GM19193 (cell line): ENCODE results near the gene MGAT4A.

Experiments
- POLR2A ChIP-seq: IDR thresholded peaks from 4 replicates; pipeline ENCODE4 v1.6.1; 2011; ENCODE audit not compliant: insufficient read depth, insufficient read length; ENCODE audit errors: extremely low read depth

MGAT4A gene

DNA sequence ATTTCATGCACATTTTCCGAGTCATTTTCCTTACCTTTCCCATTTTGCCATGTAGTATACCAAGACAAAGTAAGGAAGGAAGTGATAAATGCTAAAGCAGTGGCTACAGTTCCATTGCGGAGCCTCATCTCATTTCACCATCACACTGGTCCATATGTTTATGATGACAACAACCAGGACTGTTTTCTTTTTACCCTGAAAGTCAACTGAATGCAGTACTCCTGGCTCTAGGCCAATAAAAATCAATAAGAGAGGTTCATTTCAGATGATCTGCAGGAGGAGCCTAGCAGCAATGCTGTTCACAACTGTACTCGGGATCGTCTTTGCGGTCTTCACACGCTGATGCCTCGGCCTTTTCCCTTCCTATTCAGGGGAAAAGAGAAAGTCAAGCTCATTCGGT, 4.7 kb downstream of the MGAT4A start:
- no peak for TF ChIP-seq POLR2A

DNA sequence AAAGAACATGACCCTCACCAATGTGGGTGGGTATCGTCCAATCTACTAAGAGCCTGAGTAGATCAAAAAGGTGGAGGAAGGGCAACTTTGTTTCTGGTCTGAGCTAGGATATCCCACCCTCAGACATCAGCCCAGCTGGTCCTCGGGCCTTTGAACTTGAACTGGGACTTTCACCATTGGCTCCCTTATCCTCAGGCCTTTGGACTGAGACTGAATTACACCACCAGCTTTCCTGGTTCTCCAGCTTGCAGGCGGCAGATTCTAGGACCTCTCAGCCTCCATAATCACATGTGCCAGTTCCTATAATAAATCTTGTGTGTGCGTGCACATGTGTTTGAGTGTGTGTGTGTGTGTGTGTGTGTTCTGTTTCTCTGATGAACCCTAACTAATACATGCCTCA, 10.6 kb downstream of the MGAT4A start:
- TF ChIP-seq POLR2A = no peak

DNA sequence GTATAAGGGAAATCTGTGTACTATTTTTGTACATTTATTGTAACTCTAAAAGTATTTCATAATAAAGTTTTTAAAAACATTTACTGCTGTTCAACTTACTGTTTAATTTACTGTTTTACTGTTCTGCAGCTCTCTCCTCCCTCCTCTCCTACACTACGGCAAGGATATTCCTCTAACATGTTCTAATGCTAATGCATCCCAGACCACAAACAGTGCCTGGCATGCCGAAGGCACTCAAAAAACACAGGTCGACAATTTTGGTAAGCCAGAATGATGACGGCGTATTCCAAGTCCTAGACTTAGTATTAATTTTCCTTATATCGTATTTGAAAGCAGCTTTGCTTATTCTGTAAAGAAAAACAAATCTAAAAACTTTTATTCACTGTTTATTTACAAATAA, 13.3 kb downstream of the MGAT4A start:
- TF ChIP-seq POLR2A = no peak

DNA sequence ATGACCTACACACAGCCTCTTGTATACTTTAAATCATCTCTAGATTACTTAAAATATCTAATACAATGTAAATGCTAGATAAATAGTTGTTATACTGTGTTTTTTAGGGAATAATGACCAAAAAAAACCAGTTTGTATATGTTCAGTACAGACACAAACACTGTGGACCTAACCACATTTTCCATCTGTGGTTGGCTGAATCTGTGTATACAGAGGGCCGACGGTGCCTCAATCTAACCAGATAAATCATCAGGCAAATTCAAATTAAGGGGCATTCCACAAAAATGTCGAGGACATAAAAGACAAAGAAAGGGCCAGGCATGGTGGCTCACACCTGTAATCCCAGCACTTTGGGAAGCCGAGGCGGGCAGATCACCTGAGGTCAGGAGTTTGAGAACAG, 14.1 kb downstream of the MGAT4A start:
- no peak for TF ChIP-seq POLR2A

DNA sequence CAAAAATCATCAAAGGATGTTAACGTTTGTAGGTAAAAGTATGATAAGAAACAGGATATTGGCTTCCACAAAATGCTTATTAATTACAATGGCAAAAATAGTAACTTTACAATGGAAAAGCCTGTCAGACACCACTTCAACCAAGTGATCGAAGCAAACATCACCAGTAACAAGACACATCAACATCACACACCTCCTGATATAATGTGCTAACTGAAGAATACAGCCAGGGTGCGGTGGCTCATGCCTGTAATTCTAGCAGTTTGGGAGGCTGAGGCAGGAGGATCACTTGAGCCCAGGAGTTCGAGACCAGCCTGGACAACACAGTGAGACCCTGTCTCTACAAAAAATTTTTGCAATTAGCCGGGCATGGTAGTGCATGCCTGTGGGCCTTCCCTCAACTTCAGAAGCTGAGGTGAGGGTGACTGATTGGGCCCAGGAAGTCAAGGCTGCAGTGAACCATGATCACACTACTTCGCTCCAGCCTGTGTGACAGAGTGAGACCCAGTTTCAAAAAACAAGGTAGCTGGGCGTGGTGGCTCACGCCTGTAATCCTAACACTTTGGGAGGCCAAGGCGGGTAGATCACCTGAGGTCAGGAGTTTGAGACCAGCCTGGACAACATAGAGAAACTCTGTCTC, 15.0 kb downstream of the MGAT4A start:
- no peak for TF ChIP-seq POLR2A

DNA sequence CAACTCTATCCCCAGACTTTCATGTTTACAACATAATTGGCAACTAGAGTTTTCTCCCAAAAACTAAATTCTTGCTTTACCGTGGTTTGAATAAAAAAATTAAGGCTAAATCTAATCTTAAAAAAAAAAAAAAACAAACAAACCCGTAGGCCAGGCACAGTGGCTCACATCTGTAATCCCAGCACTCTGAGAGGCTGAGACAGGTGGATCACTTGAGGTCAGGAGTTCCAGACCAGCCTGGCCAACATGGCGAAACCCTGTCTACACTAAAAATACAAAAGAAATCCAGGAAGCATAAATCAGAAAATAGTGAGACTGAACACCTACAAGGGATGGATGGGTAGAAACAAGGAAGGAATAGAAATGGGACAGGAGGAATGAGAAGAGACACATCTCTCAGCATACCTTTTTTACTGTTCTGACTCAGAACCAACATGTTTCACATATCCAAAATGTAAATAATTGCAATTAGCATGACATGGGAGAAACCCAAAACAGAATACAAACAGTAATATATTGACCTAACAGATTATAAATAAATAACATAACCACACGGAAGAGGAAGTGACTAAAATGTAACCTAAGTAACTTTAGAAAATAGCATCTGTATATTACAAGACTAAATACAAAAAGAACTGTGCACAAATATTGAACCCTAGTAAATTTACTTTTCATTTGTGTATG, 17.5 kb downstream of the MGAT4A start:
- no peak for TF ChIP-seq POLR2A

DNA sequence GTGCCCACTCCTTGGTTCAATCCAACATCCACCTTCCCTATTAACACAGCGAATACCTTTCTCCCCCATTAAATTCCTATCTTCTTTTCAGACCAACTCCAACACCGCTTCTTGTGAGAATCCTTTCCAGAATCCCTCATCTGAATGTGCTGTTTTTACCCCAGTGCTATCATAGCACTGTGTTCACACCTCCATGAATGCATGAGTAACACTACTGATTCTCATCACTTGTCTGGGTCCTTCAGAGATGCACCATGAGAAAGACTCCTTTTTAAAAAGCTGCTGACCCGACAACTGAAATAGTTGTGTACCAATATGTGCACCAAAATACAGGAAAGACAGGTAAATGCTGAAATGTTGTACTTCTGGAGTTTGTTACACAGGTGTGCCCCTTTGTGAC, 18.8 kb downstream of the MGAT4A start:
- TF ChIP-seq POLR2A = no peak

DNA sequence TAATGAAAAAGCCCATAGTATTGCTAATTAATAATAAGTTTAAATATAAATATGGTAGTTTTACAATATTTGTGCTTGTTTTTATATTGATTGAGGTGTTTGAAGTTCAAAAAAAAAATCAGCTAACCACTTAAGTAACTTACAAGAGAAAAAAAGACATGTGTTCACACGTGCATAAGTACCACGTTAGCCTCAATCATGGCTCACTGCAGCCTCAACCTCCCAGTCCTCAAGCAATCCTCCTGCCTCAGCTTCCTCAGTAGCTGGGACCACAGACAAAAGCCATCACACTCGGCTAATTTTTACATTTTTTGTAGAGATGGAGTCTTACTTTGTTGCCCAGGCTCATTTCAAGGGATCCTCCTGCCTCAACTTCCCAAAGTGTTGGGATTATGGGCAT, 19.4 kb downstream of the MGAT4A start:
- no peak for TF ChIP-seq POLR2A

DNA sequence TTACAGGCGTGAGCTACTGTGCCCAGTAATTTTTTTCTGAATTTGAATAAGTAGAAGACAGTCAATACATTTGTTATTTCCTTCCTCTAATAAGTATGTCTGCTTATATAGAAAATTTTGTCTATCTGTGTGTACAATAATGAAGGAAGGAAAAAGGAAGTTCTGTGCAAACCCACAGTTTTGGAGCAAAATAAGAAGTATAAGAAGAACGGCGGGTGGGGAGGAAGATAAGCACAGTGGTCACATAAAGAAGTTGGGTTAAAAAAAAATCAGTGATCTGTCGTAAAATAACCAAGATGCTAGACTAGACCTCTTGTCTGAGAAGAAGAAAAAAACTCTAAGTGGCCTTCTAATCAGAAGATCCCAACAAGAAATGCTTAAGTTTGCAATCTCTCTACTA, 20.2 kb downstream of the MGAT4A start:
- no peak for TF ChIP-seq POLR2A

DNA sequence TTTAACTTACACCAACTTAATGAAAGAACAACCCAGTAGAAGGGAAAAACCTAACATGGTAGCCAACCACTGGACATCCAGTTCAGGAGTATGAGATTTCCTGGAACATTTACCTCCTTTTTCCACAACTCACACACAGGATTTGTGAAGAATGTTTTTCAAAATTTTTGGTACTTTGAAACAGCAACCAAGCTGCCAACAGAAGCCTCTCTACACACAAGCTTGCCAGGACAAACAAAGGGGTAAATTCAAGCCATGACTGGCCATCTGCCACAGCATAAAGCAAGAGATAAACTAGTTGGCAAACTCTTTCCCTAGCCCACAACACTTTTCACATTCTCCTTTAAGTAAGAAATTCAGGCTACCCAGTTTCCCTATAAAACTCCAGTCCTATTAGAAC, 21.4 kb downstream of the MGAT4A start:
- no peak for TF ChIP-seq POLR2A

DNA sequence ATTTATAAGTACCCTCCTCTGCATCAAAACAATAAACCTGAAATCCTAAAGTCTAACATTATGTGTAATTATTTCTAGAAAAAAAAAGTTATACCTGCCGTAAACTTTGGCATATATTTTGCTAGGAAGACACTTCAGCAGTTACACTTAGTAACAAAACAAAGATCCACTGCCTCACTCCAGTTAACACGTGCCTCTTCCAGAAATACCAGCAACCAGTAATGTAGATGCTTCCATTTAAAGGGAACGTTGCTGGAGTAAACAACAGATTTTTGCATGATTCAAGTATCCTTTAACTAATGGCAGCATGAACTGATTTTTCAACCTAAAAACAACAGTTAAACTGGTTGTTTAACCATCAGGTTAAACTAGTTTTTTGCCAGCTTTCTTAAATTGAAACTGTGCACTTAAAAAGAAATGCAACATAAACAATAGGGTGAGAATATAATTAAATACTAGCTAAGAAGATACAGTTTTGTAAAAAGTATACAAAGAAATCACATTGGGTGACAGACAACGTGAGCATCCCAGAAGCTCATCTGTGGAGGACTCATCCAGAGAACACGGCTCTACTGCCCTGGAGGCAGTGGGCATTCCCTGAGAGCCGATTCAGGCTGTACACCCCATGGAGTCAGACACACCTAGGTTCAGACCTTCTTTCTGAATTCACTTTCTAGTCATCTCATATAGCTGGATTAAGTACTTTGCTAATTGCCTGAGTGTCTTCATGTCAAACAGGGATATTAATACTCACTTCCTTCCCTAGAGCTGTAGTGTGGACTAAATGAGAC, 22.3 kb downstream of the MGAT4A start:
- no peak for TF ChIP-seq POLR2A

DNA sequence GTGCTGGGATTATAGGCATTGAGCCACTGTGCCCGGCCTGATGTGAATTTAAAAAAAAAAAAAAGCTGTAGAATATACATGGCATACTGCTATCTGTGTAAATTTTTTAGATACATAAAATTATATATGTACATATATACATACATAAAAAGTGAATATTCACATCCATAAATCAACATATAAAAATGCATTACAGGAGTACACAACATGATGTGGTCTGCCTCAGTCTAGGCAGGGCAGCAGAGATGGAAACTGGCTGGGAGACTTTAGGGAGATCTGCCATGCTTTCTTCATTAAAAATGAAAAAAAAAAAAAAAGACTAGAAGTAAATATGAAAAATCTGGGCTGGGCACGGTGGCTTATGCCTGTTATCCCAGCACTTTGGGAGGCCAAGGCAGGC, 24.3 kb downstream of the MGAT4A start:
- no peak for TF ChIP-seq POLR2A

DNA sequence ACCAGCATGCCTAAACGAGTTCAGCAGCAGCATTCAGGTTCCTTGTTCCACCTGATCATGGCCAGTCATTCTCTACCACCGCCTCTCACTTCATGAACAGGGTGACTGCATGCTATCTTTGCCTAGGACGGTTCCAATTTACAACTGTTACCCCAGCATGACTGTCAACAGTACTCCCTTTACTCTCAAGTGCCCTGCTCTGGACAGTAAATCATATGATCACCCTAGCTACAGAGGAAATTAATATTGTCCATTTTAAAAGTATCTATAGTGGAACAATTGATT, 25.7 kb downstream of the MGAT4A start:
- no peak for TF ChIP-seq POLR2A

DNA sequence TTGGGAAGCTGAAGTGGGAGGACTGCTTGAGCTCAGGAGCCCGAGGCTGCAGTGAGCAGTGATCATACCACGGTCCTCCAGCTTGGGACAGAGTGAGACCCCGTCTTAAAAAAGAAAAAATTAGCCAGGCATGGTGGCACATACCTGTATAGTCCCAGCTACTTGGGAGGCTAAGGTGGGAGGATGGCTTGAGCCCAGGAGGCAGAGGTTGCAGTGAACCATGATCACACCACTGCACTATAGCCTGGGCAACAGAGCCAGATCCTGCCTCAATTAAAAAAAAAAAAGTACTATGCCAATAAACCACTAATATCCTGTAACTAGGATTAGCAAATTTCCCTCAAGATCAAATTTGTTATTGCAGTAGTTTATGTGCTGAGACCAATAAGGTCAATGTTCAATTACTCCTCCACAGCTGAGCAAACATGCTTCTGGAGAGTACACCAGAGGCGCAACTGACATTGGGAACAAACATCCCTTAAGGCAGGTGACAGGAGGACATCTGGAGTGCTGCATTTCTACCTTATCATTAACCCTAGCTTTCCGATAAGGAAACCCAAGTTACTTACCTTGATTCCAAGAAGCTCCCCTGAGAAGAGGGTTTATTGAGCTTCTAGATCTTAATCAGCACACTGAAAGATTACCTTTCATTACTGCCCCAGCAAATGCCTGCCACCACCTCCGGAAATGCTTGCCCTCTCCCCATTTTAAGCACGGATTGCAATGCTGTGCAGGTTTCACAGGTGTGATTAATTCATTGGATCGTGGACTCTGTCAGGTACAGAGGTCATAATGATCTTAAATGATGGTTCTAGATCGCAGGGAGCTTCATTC, 26.2 kb downstream of the MGAT4A start:
- TF ChIP-seq POLR2A = no peak

DNA sequence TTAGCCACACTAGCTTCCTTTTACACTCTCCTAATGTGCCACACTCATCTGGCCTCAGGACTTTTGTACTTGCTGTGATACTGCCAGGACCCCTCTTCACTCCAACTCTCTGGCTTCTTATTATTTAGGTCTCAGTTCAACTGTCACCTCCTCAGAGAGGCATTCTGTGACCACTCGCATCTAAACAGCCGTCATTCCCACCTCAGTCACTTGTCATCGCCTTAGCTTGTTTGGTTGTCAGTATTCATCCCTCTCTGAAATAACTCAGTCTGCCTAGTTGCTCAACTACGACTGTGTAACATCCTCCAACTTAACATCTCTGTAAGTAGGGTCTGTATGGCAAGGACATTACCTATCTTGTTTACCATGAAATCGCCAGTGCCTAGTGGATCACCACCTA, 27.2 kb downstream of the MGAT4A start:
- TF ChIP-seq POLR2A = no peak

DNA sequence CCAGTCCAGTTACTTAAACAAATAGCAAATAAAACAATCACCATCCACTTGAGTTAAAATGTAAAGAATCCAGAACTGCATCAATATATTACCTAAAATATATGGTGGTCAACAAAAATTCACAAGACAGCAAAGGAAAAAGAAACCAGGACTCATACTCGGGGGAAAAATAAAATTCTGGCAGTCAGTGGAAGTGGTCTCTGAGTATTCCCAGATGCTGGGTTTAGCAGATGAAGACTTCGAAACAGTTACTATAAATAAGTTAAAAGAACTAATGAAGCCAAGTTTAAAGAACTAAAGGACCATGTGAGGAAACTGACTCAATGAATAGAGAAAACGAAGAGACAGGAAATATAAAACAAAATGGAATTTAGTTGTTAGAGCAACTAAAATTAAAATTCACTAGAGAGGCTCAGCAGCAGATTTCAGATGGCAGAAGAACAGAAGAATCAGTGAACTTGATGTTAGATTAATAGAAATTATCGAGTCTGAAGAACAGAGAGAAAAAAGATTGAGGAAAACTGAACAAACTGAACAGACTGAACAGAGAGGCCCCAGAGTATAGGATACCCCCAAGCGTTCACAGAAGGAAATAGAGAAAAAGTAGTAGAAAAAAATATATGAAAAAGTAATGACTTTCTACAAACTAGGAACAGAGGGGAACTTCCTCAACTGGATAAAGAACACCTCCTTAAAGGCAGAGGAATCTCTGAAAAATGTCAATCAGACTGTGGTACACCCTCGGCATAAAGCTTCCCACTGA, 27.9 kb downstream of the MGAT4A start:
- no peak for TF ChIP-seq POLR2A
